ENCODE data around the gene CLCN2. TPM values are rescaled to one million over a fixed set of nuclear protein-coding genes. Genes with fewer than 3 reads are reported as not detected.

The CLCN2 gene
- total RNA-seq, 1 donor from 2014 or later = 9.0 TPM

GRCh38 chr3:184389935-184390528 lies 28.6 kb upstream of the CLCN2 start:
- Histone ChIP-seq H3K9me3 (ENCODE audit: insufficient read depth, low read depth, low read length) (no peaks in the 10 kb centered on the region), H3K4me1 (ENCODE audit: insufficient read depth, low read length) (no peaks in the 10 kb centered on the region), H3K4me2 (ENCODE audit: low read length) (no peak overlapping the region), H3K79me2 (ENCODE audit: insufficient read depth, low read length) (no peaks in the 10 kb centered on the region), H4K20me1 (ENCODE audit: insufficient read depth, low read length) (no peaks in the 10 kb centered on the region), H3K9ac (ENCODE audit: low read length) (no peak overlapping the region), H3K27ac (ENCODE audit: low read depth, low read length) (no peak overlapping the region), H3K36me3 (ENCODE audit: insufficient read depth, low read length) (no peaks in the 10 kb centered on the region), H3K4me3 (ENCODE audit: insufficient read depth, low read depth, low read length) (no peak overlapping the region), H2AFZ (ENCODE audit: low read depth, low read length) (no peak overlapping the region), H3K27me3 (ENCODE audit: insufficient read depth, low read length) (peaks cover 17% of the 10 kb centered on the region)
- Mint-ChIP-seq H3K36me3 (ENCODE audit: low read depth, unreplicated experiment) (peaks cover 5% of the 10 kb centered on the region), H3K4me3 (ENCODE audit: unreplicated experiment) (no peak overlapping the region), H3K27ac (ENCODE audit: unreplicated experiment) (no peak overlapping the region), H3K9me3 (ENCODE audit: unreplicated experiment) (no peaks in the 10 kb centered on the region), H3K4me1 (ENCODE audit: low read depth, unreplicated experiment) (no peaks in the 10 kb centered on the region), H3K27me3 (ENCODE audit: low read depth, unreplicated experiment) (peaks cover 46% of the 10 kb centered on the region)
- no peak for TF ChIP-seq EZH2 (IDR thresholded peaks at IDR 0.05; ENCODE audit: insufficient read depth, low read length)
- TF ChIP-seq CTCF (IDR thresholded peaks at IDR 0.05; ENCODE audit: insufficient read depth, low read depth, low read length) = no peak
- FAIRE-seq (no peak), DNase-seq (ENCODE audit: low read depth) (no peak)

GRCh38 chr3:184389384-184389783 lies 28.0 kb upstream of the CLCN2 start:
- Histone ChIP-seq H3K9me3 (ENCODE audit: insufficient read depth, low read depth, low read length) (no peaks in the 10 kb centered on the region), H3K4me3 (ENCODE audit: insufficient read depth, low read depth, low read length) (no peak overlapping the region), H3K79me2 (ENCODE audit: insufficient read depth, low read length) (no peaks in the 10 kb centered on the region), H3K36me3 (ENCODE audit: insufficient read depth, low read length) (no peaks in the 10 kb centered on the region), H3K27ac (ENCODE audit: low read depth, low read length) (no peak overlapping the region), H3K4me2 (ENCODE audit: low read length) (no peak overlapping the region), H3K4me1 (ENCODE audit: insufficient read depth, low read length) (no peaks in the 10 kb centered on the region), H3K27me3 (ENCODE audit: insufficient read depth, low read length) (peaks cover 15% of the 10 kb centered on the region), H4K20me1 (ENCODE audit: insufficient read depth, low read length) (no peaks in the 10 kb centered on the region), H2AFZ (ENCODE audit: low read depth, low read length) (no peak overlapping the region), H3K9ac (ENCODE audit: low read length) (no peak overlapping the region)
- H3K27me3 Mint-ChIP-seq (ENCODE audit: low read depth, unreplicated experiment) = peaks cover 51% of the 10 kb centered on the region
- H3K36me3 Mint-ChIP-seq (ENCODE audit: low read depth, unreplicated experiment) = peaks cover 5% of the 10 kb centered on the region
- H3K9me3 Mint-ChIP-seq (ENCODE audit: unreplicated experiment) = no peaks in the 10 kb centered on the region
- DNase-seq (ENCODE audit: low read depth) = no peak
- H3K4me3 Mint-ChIP-seq (ENCODE audit: unreplicated experiment) = no peak overlapping the region
- no peaks in the 10 kb centered on the region for H3K4me1 Mint-ChIP-seq (ENCODE audit: low read depth, unreplicated experiment)
- no peak for FAIRE-seq
- H3K27ac Mint-ChIP-seq (ENCODE audit: unreplicated experiment) = no peak overlapping the region
- TF ChIP-seq EZH2 (IDR thresholded peaks at IDR 0.05; ENCODE audit: insufficient read depth, low read length) (no peak), CTCF (IDR thresholded peaks at IDR 0.05; ENCODE audit: insufficient read depth, low read depth, low read length) (no peak)

- H3K36me3 Mint-ChIP-seq (ENCODE audit: low read depth, unreplicated experiment) = peaks cover 5% of the 10 kb centered on the region
- H2AFZ ChIP-seq (ENCODE audit: low read depth, low read length) = no peak overlapping the region
- no peaks in the 10 kb centered on the region for H4K20me1 ChIP-seq (ENCODE audit: insufficient read depth, low read length)
- H3K27ac Mint-ChIP-seq (ENCODE audit: unreplicated experiment) = no peak overlapping the region
- no peaks in the 10 kb centered on the region for H3K9me3 ChIP-seq (ENCODE audit: insufficient read depth, low read depth, low read length)
- FAIRE-seq (no peak), DNase-seq (ENCODE audit: low read depth) (no peak)
- H3K36me3 ChIP-seq (ENCODE audit: insufficient read depth, low read length) = no peaks in the 10 kb centered on the region
- no peaks in the 10 kb centered on the region for H3K4me1 Mint-ChIP-seq (ENCODE audit: low read depth, unreplicated experiment)
- H3K9ac ChIP-seq (ENCODE audit: low read length) = no peak overlapping the region
- H3K27me3 Mint-ChIP-seq (ENCODE audit: low read depth, unreplicated experiment) = peaks cover 51% of the 10 kb centered on the region
- no peaks in the 10 kb centered on the region for H3K79me2 ChIP-seq (ENCODE audit: insufficient read depth, low read length)
- H3K4me2 ChIP-seq (ENCODE audit: low read length) = no peak overlapping the region
- no peak overlapping the region for H3K4me3 ChIP-seq (ENCODE audit: insufficient read depth, low read depth, low read length)
- no peaks in the 10 kb centered on the region for H3K9me3 Mint-ChIP-seq (ENCODE audit: unreplicated experiment)
- H3K4me1 ChIP-seq (ENCODE audit: insufficient read depth, low read length) = no peaks in the 10 kb centered on the region
- H3K4me3 Mint-ChIP-seq (ENCODE audit: unreplicated experiment) = no peak overlapping the region
- peaks cover 15% of the 10 kb centered on the region for H3K27me3 ChIP-seq (ENCODE audit: insufficient read depth, low read length)
- TF ChIP-seq CTCF (IDR thresholded peaks at IDR 0.05; ENCODE audit: insufficient read depth, low read depth, low read length) (no peak), EZH2 (IDR thresholded peaks at IDR 0.05; ENCODE audit: insufficient read depth, low read length) (no peak)
- H3K27ac ChIP-seq (ENCODE audit: low read depth, low read length) = no peak overlapping the region
Measured at GRCh38 chr3:184388936-184389230, 27.5 kb upstream of the CLCN2 start.

Data from astrocyte (in vitro differentiated cells and primary cell).